ENCODE results near the gene SIPA1L3. TPM values are rescaled to one million over a fixed set of nuclear protein-coding genes. Genes with fewer than 3 reads are reported as not detected.

SIPA1L3 gene
- total and polyA plus RNA-seq, 2 experiments from 2014 or later = 15.7 to 54.1 TPM

DNA sequence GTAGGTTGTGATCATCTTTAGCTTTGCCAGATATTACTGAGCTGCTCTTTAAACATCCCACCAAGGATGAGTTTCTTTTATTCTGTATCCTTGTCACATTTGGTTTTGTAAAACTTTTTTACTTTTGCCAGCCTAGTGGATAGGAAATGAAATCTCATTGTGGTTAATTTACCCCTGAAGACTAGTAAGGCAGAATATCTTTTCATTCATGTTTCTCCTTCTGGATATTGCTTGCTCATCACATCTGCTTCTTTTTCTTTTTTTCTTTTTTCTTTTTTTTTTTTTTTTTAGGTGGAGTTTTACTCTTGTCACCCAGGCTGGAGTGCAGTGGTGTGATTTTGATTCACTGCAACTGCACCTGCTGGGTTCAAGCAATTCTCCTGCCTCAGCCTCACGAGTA lies 31.3 kb downstream of the SIPA1L3 start:
- H3K27ac ChIP-seq (ENCODE audit: low read depth) = no peak overlapping the region
- H3K4me3 ChIP-seq = no peak overlapping the region
- Mint-ChIP-seq H3K4me1 (peaks cover 16% of the 10 kb centered on the region), H3K27me3 (ENCODE audit: insufficient read depth, low read depth, poor library complexity) (peaks cover 5% of the 10 kb centered on the region), H3K9me3 (peaks cover 28% of the 10 kb centered on the region), H3K36me3 (ENCODE audit: low read depth) (peaks cover 52% of the 10 kb centered on the region), H3K4me3 (no peak overlapping the region), H3K27ac (no peak overlapping the region)
- no peak for ATAC-seq
- peaks cover 13% of the 10 kb centered on the region; the same call in 1 of the 2 replicates for H3K36me3 ChIP-seq (ENCODE audit: insufficient read depth)
- TF ChIP-seq JUNB (IDR thresholded peaks at IDR 0.05; ENCODE audit: unreplicated experiment) = no peak
- TF ChIP-seq CREB1 (CRISPR knock-in tag; IDR thresholded peaks at IDR 0.05; ENCODE audit: low read depth) = no peak
- TF ChIP-seq ZNF331 (CRISPR knock-in tag; IDR thresholded peaks at IDR 0.05; ENCODE audit: low read depth) = no peak
- no peak for TF ChIP-seq ZNF114 (CRISPR knock-in tag; IDR thresholded peaks at IDR 0.05)
- TF ChIP-seq, protein P1, sequence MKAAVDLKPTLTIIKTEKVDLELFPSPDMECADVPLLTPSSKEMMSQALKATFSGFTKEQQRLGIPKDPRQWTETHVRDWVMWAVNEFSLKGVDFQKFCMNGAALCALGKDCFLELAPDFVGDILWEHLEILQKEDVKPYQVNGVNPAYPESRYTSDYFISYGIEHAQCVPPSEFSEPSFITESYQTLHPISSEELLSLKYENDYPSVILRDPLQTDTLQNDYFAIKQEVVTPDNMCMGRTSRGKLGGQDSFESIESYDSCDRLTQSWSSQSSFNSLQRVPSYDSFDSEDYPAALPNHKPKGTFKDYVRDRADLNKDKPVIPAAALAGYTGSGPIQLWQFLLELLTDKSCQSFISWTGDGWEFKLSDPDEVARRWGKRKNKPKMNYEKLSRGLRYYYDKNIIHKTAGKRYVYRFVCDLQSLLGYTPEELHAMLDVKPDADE (IDR thresholded peaks at IDR 0.05) = no peak
- TF ChIP-seq EZH2 (IDR thresholded peaks at IDR 0.05; ENCODE audit: low read depth, unreplicated experiment) = no peak
- no peak for TF ChIP-seq EZH2phosphoT487 (IDR thresholded peaks at IDR 0.05; ENCODE audit: unreplicated experiment)
- TF ChIP-seq, protein P2, sequence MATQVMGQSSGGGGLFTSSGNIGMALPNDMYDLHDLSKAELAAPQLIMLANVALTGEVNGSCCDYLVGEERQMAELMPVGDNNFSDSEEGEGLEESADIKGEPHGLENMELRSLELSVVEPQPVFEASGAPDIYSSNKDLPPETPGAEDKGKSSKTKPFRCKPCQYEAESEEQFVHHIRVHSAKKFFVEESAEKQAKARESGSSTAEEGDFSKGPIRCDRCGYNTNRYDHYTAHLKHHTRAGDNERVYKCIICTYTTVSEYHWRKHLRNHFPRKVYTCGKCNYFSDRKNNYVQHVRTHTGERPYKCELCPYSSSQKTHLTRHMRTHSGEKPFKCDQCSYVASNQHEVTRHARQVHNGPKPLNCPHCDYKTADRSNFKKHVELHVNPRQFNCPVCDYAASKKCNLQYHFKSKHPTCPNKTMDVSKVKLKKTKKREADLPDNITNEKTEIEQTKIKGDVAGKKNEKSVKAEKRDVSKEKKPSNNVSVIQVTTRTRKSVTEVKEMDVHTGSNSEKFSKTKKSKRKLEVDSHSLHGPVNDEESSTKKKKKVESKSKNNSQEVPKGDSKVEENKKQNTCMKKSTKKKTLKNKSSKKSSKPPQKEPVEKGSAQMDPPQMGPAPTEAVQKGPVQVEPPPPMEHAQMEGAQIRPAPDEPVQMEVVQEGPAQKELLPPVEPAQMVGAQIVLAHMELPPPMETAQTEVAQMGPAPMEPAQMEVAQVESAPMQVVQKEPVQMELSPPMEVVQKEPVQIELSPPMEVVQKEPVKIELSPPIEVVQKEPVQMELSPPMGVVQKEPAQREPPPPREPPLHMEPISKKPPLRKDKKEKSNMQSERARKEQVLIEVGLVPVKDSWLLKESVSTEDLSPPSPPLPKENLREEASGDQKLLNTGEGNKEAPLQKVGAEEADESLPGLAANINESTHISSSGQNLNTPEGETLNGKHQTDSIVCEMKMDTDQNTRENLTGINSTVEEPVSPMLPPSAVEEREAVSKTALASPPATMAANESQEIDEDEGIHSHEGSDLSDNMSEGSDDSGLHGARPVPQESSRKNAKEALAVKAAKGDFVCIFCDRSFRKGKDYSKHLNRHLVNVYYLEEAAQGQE (IDR thresholded peaks at IDR 0.05; ENCODE audit: unreplicated experiment) = no peak
- TF ChIP-seq STAT1 (IDR thresholded peaks at IDR 0.05; ENCODE audit: unreplicated experiment) = no peak
- TF ChIP-seq, protein P3, sequence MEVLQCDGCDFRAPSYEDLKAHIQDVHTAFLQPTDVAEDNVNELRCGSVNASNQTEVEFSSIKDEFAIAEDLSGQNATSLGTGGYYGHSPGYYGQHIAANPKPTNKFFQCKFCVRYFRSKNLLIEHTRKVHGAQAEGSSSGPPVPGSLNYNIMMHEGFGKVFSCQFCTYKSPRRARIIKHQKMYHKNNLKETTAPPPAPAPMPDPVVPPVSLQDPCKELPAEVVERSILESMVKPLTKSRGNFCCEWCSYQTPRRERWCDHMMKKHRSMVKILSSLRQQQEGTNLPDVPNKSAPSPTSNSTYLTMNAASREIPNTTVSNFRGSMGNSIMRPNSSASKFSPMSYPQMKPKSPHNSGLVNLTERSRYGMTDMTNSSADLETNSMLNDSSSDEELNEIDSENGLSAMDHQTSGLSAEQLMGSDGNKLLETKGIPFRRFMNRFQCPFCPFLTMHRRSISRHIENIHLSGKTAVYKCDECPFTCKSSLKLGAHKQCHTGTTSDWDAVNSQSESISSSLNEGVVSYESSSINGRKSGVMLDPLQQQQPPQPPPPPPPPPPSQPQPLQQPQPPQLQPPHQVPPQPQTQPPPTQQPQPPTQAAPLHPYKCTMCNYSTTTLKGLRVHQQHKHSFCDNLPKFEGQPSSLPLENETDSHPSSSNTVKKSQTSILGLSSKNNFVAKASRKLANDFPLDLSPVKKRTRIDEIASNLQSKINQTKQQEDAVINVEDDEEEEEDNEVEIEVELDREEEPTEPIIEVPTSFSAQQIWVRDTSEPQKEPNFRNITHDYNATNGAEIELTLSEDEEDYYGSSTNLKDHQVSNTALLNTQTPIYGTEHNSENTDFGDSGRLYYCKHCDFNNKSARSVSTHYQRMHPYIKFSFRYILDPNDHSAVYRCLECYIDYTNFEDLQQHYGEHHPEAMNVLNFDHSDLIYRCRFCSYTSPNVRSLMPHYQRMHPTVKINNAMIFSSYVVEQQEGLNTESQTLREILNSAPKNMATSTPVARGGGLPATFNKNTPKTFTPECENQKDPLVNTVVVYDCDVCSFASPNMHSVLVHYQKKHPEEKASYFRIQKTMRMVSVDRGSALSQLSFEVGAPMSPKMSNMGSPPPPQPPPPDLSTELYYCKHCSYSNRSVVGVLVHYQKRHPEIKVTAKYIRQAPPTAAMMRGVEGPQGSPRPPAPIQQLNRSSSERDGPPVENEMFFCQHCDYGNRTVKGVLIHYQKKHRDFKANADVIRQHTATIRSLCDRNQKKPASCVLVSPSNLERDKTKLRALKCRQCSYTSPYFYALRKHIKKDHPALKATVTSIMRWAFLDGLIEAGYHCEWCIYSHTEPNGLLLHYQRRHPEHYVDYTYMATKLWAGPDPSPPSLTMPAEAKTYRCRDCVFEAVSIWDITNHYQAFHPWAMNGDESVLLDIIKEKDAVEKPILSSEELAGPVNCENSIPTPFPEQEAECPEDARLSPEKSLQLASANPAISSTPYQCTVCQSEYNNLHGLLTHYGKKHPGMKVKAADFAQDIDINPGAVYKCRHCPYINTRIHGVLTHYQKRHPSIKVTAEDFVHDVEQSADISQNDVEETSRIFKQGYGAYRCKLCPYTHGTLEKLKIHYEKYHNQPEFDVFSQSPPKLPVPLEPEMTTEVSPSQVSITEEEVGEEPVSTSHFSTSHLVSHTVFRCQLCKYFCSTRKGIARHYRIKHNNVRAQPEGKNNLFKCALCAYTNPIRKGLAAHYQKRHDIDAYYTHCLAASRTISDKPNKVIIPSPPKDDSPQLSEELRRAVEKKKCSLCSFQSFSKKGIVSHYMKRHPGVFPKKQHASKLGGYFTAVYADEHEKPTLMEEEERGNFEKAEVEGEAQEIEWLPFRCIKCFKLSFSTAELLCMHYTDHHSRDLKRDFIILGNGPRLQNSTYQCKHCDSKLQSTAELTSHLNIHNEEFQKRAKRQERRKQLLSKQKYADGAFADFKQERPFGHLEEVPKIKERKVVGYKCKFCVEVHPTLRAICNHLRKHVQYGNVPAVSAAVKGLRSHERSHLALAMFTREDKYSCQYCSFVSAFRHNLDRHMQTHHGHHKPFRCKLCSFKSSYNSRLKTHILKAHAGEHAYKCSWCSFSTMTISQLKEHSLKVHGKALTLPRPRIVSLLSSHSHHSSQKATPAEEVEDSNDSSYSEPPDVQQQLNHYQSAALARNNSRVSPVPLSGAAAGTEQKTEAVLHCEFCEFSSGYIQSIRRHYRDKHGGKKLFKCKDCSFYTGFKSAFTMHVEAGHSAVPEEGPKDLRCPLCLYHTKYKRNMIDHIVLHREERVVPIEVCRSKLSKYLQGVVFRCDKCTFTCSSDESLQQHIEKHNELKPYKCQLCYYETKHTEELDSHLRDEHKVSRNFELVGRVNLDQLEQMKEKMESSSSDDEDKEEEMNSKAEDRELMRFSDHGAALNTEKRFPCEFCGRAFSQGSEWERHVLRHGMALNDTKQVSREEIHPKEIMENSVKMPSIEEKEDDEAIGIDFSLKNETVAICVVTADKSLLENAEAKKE (CRISPR knock-in tag; IDR thresholded peaks at IDR 0.05) = no peak
- peaks cover 86% of the 10 kb centered on the region for H3K79me2 ChIP-seq (replicated peaks; ENCODE audit: insufficient read depth)
- no peaks in the 10 kb centered on the region for H3K27me3 ChIP-seq (ENCODE audit: insufficient read depth)
- H3F3A ChIP-seq (replicated peaks; ENCODE audit: low read depth) = no peaks in the 10 kb centered on the region
- H4K20me1 ChIP-seq (replicated peaks; ENCODE audit: insufficient read depth) = peaks cover 17% of the 10 kb centered on the region
- H2AFZ ChIP-seq = no peak overlapping the region
- H3K9me2 ChIP-seq (ENCODE audit: insufficient read depth) = no peaks in the 10 kb centered on the region
- no peak for DNase-seq (ENCODE audit: low spot score)
- H3K4me2 ChIP-seq = no peak overlapping the region
- peaks cover 12% of the 10 kb centered on the region for H3K4me1 ChIP-seq (ENCODE audit: insufficient read depth)

All from GM23338 (cell line).